ENCODE measurements around the gene AGPS.
"Not testable (repeated sequence)": the region's sequence is repeated elsewhere in the genome, so short reads cannot be mapped to it uniquely, and the experiment has no call there.

The AGPS gene

GRCh38 chr2:177359836-177360595 lies 32.6 kb upstream of the AGPS start:
- DNase-seq: no peak
- H3K36me3 ChIP-seq: no peaks in the 10 kb centered on the region
- no peak for TF ChIP-seq CTCF (IDR thresholded peaks at IDR 0.05; ENCODE audit: low read depth, low read length)
- no peak overlapping the region for H3K4me3 ChIP-seq (ENCODE audit: low read depth, low read length)
- no peaks in the 10 kb centered on the region for H3K9me3 ChIP-seq
- H3K4me1 ChIP-seq: no peaks in the 10 kb centered on the region
- H3K27me3 ChIP-seq: no peaks in the 10 kb centered on the region

DNA sequence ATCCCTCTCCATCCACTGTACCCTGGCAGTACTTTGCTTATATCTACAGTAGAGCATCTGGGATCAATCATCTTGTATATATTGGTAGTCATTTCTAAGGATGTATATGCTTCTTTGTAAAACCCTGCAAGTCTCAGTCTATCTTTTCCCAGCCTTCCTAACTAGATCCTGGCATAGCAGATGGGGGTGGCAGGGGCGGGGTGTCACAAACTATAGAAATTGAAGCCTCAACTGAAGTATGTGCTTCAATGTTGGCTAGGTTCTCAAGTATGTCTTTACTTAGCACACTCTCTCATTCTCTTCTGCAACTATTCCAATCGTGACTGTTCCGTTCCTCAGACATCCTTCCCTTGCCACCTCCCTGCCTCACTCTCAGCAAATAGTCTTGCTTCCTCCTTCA lies 30.1 kb upstream of the AGPS start:
- TF ChIP-seq CTCF (IDR thresholded peaks at IDR 0.05; ENCODE audit: low read depth, low read length): no peak
- no peak for DNase-seq
- H3K9me3 ChIP-seq: no peaks in the 10 kb centered on the region
- no peaks in the 10 kb centered on the region for H3K36me3 ChIP-seq
- no peaks in the 10 kb centered on the region for H3K27me3 ChIP-seq
- no peaks in the 10 kb centered on the region for H3K4me1 ChIP-seq
- H3K4me3 ChIP-seq (ENCODE audit: low read depth, low read length): no peak overlapping the region

GRCh38 chr2:177363332-177363731 lies 29.2 kb upstream of the AGPS start:
- no peaks in the 10 kb centered on the region for H3K4me1 ChIP-seq
- no peak for TF ChIP-seq CTCF (IDR thresholded peaks at IDR 0.05; ENCODE audit: low read depth, low read length)
- DNase-seq: no peak

DNA sequence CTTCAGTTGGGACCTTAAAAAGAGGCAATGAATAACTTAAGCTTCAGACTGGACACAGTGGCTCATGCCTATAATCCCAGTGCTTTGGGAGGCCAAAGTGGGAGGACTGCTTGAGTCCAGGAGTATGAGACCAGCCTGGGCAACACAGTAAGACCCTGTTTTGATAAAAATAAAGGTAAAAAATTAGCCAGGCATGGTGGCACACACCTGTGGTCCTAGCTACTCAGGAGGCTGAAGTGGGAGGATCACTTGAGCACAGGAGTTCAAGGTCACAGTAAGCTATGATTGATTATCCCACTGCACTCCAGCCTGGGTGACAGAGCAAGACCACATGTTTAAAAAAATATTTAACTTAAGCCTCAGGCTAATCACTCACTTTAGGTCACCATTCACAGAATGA lies 26.8 kb upstream of the AGPS start:
- not testable (repeated sequence) for H3K4me3 ChIP-seq (ENCODE audit: low read depth, low read length); H3K36me3 ChIP-seq; H3K9me3 ChIP-seq; H3K27me3 ChIP-seq; H3K4me1 ChIP-seq; DNase-seq

More at GRCh38 chr2:177363332-177363731, 29.2 kb upstream of the AGPS start:
- no peaks in the 10 kb centered on the region for H3K27me3 ChIP-seq
- no peaks in the 10 kb centered on the region for H3K9me3 ChIP-seq
- no peaks in the 10 kb centered on the region for H3K36me3 ChIP-seq
- no peak overlapping the region for H3K4me3 ChIP-seq (ENCODE audit: low read depth, low read length)

DNA sequence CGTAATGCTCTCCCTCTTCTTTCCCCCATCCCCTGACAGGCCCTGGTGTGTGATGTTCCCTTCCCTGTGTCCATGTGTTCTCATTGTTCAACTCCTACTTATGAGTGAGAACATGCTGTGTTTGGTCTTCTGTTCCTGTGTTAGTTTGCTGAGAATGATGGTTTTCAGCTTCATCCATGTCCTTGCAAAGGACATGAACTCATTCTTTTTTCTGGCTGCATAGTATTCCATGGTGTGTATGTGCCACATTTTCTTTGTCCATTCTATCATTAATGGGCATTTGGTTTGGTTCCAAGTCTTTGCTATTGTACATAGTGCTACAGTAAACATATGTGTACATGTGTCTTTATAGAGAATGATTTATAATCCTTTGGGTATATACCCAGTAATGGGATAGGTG lies 24.6 kb upstream of the AGPS start:
- not testable (repeated sequence) for DNase-seq, H3K4me1 ChIP-seq

GRCh38 chr2:177379354-177379753 lies 13.2 kb upstream of the AGPS start:
- no peak overlapping the region for H3K4me3 ChIP-seq (ENCODE audit: low read depth, low read length)
- DNase-seq: no peak
- no peaks in the 10 kb centered on the region for H3K27me3 ChIP-seq
- H3K9me3 ChIP-seq: no peaks in the 10 kb centered on the region
- no peaks in the 10 kb centered on the region for H3K4me1 ChIP-seq
- no peaks in the 10 kb centered on the region for H3K36me3 ChIP-seq
- TF ChIP-seq CTCF (IDR thresholded peaks at IDR 0.05; ENCODE audit: low read depth, low read length): no peak

More for the DNA sequence above, 24.6 kb upstream of the AGPS start:
- H3K36me3 ChIP-seq; H3K27me3 ChIP-seq; H3K4me3 ChIP-seq (ENCODE audit: low read depth, low read length); H3K9me3 ChIP-seq: not testable (repeated sequence)

DNA sequence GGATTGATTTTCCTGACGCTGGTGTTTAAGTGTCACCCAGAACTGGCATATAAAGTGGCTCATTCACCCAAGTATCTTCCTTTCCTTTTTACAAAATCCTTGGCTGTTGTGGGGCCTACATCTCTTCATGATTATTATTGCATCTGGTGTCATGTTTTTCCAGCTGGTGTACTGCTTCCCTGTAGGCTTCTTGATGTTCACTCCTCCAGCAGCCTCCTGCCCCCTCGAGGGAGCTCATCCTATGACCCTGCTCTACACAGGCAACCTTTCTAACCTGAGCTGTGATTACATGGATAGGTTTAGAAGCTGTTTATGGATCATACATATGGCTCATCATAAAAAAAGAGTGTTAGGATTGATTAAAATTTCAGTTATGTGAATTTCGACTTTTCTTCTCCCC lies 12.4 kb upstream of the AGPS start:
- Histone ChIP-seq H3K4me3 (ENCODE audit: low read depth, low read length) (no peak overlapping the region), H3K36me3 (no peaks in the 10 kb centered on the region), H3K9me3 (no peaks in the 10 kb centered on the region), H3K27me3 (no peaks in the 10 kb centered on the region), H3K4me1 (no peaks in the 10 kb centered on the region)
- TF ChIP-seq CTCF (IDR thresholded peaks at IDR 0.05; ENCODE audit: low read depth, low read length): no peak
- DNase-seq: no peak

Measured in BE2C (cell line).